IPS-15b (cell line): Measurements from ENCODE around the gene PRAME.
"Not testable (repeated sequence)": the region's sequence is repeated elsewhere in the genome, so short reads cannot be mapped to it uniquely, and the experiment has no call there.

Experiments used
- H3K27me3 ChIP-seq: one replicate; pipeline ENCODE4 v1.6.1; 2013; ENCODE audit warnings: low read length; ENCODE audit not compliant: control insufficient read depth, insufficient read depth
- H3K36me3 ChIP-seq: one replicate; pipeline ENCODE4 v1.6.1; 2013; ENCODE audit warnings: low read length; ENCODE audit not compliant: control insufficient read depth, insufficient read depth
- H3K4me1 ChIP-seq: one replicate; pipeline ENCODE4 v1.6.1; 2013; ENCODE audit warnings: mild to moderate bottlenecking, low read length; ENCODE audit not compliant: control insufficient read depth, insufficient read depth
- H3K4me3 ChIP-seq: one replicate; pipeline ENCODE4 v1.5.1; 2013; ENCODE audit warnings: low read depth, low read length
- H3K9ac ChIP-seq: one replicate; pipeline ENCODE4 v1.6.1; 2013; ENCODE audit warnings: low read depth, mild to moderate bottlenecking, low read length
- H3K9me3 ChIP-seq: one replicate; pipeline ENCODE4 v1.6.1; 2013; ENCODE audit warnings: mild to moderate bottlenecking, low read length; ENCODE audit not compliant: control insufficient read depth, insufficient read depth

PRAME gene

GRCh38 chr22:22593250-22593649, 34.2 kb upstream of the PRAME start:
- Histone ChIP-seq H3K9ac (no peak overlapping the region), H3K9me3 (no peaks in the 10 kb centered on the region), H3K4me3 (no peak overlapping the region), H3K4me1 (no peaks in the 10 kb centered on the region), H3K27me3 (peaks cover 70% of the 10 kb centered on the region), H3K36me3 (no peaks in the 10 kb centered on the region)

DNA sequence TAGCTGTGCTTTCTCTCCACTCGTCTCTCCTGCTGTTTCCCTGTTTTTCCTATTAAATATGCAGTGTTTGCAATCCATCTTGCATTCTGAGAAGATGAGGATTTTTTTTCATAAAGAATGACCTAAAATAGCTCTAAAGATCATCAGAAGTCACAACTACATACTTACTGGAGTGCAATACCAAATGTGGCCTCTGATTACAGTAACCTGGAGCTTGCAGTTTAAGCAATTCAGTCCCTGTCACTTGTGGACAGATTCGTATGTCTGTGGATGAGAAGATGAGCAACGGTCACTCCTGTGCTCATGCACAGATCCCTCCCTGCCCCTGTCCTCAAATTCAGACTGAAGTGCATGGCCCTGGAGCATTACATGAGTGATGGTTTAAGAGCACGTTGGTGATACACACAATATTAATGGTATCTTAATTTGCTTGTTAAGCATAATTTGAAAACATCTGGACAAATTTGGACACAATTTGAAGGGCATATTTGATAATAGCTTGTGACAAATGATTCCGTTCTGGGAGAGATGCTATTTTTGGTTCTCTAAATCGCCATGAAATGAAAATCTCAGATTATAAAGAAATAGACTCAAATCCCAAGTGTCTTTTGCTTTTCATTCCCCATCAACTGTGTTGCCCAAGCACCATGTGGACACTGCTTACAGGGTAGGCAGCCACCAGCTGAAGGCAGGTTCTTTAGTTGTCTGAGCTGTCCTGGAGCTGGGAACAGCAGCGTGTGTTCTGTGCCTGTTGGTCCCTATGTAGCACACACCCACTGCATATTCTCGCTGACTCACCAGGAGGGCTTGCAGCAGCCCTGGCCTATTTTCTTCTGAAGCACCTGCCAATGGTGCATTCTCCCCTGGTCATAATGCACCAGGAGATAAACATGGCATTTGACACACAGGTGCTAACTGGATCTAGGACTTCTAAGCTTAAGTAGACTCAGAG, 32.6 kb upstream of the PRAME start:
- Histone ChIP-seq H3K9me3 (no peaks in the 10 kb centered on the region), H3K9ac (no peak overlapping the region), H3K36me3 (no peaks in the 10 kb centered on the region), H3K4me1 (no peaks in the 10 kb centered on the region), H3K4me3 (no peak overlapping the region), H3K27me3 (peaks cover 68% of the 10 kb centered on the region)

- H3K9me3 ChIP-seq = no peaks in the 10 kb centered on the region
- no peak overlapping the region for H3K4me3 ChIP-seq
- no peaks in the 10 kb centered on the region for H3K4me1 ChIP-seq
- H3K27me3 ChIP-seq = peaks cover 70% of the 10 kb centered on the region
- no peak overlapping the region for H3K9ac ChIP-seq
- no peaks in the 10 kb centered on the region for H3K36me3 ChIP-seq
Measured at GRCh38 chr22:22590136-22590891, 31.2 kb upstream of the PRAME start.

GRCh38 chr22:22588485-22589164, 29.6 kb upstream of the PRAME start:
- Histone ChIP-seq H3K4me3 (no peak overlapping the region), H3K4me1 (no peaks in the 10 kb centered on the region), H3K36me3 (no peaks in the 10 kb centered on the region), H3K9ac (no peak overlapping the region), H3K27me3 (peaks cover 78% of the 10 kb centered on the region), H3K9me3 (no peaks in the 10 kb centered on the region)

DNA sequence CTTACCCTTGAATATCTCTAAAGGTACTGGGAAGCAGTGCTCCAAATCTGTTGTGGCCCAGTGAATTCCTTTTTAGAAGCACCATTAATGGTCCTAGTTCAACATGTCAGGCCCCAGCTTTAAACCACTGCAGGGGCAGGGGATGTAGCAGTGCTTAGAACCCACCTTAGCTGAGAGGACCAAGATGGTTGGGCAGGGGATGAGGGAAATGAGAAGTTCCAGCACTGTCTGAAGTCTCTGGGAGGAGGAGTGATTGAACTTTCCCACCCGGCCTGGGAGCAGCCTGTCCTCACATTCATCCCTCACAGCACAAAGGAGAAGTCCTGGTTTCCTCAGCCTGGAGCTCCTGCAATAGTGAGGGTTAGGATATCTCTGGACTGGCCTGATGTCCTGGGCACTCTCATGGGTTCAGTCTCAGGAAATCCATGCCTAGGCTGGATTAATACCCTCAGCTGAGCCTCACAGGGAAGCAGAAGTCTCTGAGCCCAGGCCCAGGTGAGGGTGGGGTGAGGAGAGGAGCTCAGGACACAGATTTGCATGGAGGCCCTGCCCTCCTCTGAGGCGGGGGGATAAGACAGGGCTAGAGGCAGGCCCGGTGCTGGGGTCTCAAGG, 28.6 kb upstream of the PRAME start:
- no peak overlapping the region for H3K9ac ChIP-seq
- H3K4me3 ChIP-seq = no peak overlapping the region
- H3K4me1 ChIP-seq = no peaks in the 10 kb centered on the region
- H3K27me3 ChIP-seq = peaks cover 78% of the 10 kb centered on the region
- H3K9me3 ChIP-seq = no peaks in the 10 kb centered on the region
- H3K36me3 ChIP-seq = no peaks in the 10 kb centered on the region

DNA sequence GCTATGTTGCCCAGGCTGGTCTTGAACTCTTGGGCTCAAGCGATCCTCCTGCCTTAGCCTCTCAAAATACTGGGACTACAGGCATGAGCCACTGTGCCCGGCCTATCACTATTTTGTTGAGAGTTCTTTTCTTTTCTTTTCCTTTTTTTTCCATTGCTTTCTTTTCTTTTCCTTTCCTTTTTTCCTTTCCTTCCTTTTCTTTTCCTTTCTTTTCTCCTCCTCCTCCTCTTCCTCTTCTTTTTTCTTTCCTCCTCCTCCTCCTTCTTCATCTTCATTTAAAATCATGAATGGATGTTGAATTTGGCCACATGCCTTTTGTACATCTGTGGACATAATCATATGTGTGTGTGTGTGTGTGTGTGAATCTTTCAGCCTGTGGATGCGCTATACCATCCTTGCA, 25.7 kb upstream of the PRAME start:
- Histone ChIP-seq H3K9me3 (no peaks in the 10 kb centered on the region), H3K27me3 (peaks cover 75% of the 10 kb centered on the region), H3K36me3 (no peaks in the 10 kb centered on the region), H3K4me1 (no peaks in the 10 kb centered on the region), H3K9ac (no peak overlapping the region), H3K4me3 (no peak overlapping the region)

GRCh38 chr22:22583030-22583429, 24.0 kb upstream of the PRAME start:
- Histone ChIP-seq H3K9me3 (no peaks in the 10 kb centered on the region), H3K36me3 (no peaks in the 10 kb centered on the region), H3K9ac (no peak overlapping the region), H3K4me3 (no peak overlapping the region), H3K27me3 (peaks cover 72% of the 10 kb centered on the region), H3K4me1 (no peaks in the 10 kb centered on the region)

GRCh38 chr22:22581524-22581923, 22.5 kb upstream of the PRAME start:
- H3K27me3 ChIP-seq = peaks cover 78% of the 10 kb centered on the region
- not testable (repeated sequence) for H3K4me3 ChIP-seq, H3K36me3 ChIP-seq, H3K4me1 ChIP-seq, H3K9me3 ChIP-seq, H3K9ac ChIP-seq

- Histone ChIP-seq H3K27me3 (peaks cover 85% of the 10 kb centered on the region), H3K9ac (no peak overlapping the region), H3K36me3 (no peaks in the 10 kb centered on the region), H3K9me3 (no peaks in the 10 kb centered on the region), H3K4me1 (no peaks in the 10 kb centered on the region), H3K4me3 (no peak overlapping the region)
Measured at GRCh38 chr22:22579869-22580604, 21.0 kb upstream of the PRAME start.

DNA sequence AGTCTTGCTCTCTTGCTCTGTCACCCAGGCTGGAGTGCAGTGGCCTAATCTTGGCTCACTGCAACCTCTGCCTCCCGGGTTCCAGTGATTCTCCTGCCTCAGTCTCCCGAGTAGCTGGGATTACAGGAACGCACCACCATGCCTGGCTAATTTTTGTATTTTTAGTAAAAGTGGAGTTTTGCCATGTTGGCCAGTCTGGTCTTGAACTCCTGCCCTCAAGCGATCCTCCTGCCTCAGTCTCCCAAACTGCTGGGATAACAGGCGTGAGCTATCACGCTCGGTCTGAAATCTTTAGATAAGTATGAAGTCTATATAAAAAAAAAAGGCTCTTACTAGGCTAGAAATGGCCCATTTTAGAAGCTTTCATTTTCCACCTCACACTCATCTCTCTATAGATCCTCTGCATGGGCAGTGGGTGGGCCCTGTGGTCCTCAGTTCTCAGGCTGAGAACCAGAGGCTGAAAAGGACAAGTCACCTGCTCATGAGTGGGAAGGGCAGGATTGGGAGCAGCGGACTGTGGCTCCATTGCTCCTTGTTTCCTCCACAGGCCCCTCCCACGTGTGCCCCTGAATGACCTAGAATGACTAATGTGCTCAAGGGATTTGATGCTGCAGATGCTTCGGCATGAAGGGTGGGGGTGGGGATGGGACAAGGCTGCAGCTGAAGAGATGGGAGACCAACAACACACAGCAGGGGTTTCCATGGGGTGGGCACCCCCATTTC, 19.8 kb upstream of the PRAME start:
- no peaks in the 10 kb centered on the region for H3K9me3 ChIP-seq
- no peak overlapping the region for H3K4me3 ChIP-seq
- peaks cover 85% of the 10 kb centered on the region for H3K27me3 ChIP-seq
- H3K36me3 ChIP-seq = no peaks in the 10 kb centered on the region
- H3K4me1 ChIP-seq = no peaks in the 10 kb centered on the region
- no peak overlapping the region for H3K9ac ChIP-seq
